ENCODE data around the gene SEMA6A.
"Not testable (repeated sequence)": the region's sequence is repeated elsewhere in the genome, so short reads cannot be mapped to it uniquely, and the experiment has no call there.

DNA sequence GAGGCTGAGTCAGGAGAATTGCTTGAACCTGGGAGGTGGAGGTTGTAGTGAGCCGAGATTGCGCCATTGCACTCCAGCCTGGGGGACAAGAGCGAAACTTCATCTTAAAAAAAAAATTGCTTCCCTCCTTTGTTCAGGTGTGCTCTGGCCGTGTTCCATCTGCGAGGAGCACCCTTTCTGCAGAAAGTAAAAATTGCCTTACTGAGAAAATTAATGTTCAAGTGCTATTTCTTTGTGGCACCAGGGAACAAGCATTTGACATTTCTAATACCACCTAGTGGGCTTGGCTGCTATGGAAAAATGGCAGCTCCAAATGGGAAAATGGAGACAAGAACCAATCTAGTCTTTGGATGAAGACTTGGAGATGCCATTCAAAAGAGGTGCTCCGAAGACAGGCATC is 29.2 kb downstream of the SEMA6A start:
- TF ChIP-seq, protein P1, sequence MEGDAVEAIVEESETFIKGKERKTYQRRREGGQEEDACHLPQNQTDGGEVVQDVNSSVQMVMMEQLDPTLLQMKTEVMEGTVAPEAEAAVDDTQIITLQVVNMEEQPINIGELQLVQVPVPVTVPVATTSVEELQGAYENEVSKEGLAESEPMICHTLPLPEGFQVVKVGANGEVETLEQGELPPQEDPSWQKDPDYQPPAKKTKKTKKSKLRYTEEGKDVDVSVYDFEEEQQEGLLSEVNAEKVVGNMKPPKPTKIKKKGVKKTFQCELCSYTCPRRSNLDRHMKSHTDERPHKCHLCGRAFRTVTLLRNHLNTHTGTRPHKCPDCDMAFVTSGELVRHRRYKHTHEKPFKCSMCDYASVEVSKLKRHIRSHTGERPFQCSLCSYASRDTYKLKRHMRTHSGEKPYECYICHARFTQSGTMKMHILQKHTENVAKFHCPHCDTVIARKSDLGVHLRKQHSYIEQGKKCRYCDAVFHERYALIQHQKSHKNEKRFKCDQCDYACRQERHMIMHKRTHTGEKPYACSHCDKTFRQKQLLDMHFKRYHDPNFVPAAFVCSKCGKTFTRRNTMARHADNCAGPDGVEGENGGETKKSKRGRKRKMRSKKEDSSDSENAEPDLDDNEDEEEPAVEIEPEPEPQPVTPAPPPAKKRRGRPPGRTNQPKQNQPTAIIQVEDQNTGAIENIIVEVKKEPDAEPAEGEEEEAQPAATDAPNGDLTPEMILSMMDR (IDR thresholded peaks at IDR 0.05): not testable (repeated sequence)
- not testable (repeated sequence) for TF ChIP-seq POLR2AphosphoS5 (IDR thresholded peaks at IDR 0.05)

All from transverse colon (tissue), 4 donors.